Measurements from ENCODE around the gene SLC25A38. TPM values are rescaled to one million over a fixed set of nuclear protein-coding genes. Genes with fewer than 3 reads are reported as not detected.

Gene SLC25A38
- total RNA-seq, 4 donors from 2014 or later: 14.8 to 19.6 (median 15.7) TPM

DNA sequence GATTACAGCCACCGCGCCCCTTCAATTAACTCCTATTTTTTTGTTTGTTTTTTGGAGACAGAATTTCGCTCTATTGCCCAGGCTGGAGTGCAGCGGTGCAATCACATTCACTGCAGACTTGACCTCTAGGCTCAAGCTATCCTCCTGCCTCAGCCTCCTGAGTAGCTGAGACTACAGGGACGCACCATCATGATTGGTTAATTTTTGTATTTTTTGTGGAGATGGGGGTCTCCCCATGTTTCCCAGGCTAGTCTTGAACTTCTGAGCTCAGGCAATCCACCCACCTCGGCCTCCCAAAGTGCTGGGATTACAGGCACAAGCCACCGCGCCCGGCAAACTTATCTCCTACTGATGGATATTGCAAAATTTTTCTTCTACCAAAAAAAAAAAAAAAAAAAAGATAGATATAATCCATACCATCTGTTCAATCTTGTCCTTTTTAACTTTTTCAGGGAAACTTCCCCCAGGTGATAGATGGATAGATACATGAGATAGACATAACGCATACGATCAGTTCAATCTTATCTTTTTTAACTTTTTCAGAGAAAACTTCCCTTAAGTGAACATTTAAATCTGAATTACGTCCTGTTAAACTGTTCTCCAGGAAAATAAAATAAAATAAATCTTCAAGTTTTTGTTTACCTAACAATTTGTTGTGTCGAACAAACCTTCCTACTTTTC lies 22.7 kb downstream of the SLC25A38 start:
- Histone ChIP-seq H3K27ac (peak overlapping the region; percentile 90), H3K4me3 (peak overlapping the region; percentile 86), H3K36me3 (peaks cover 29% of the 10 kb centered on the region), H3K27me3 (no peaks in the 10 kb centered on the region), H3K4me1 (peaks cover 31% of the 10 kb centered on the region), H3K9me3 (no peaks in the 10 kb centered on the region)
- no peak for DNase-seq (ENCODE audit: low spot score in 2 of 2)
- TF ChIP-seq CTCF (IDR thresholded peaks at IDR 0.05) (no peak), POLR2AphosphoS5 (IDR thresholded peaks at IDR 0.05) (no peak), EP300 (IDR thresholded peaks at IDR 0.05) (no peak), POLR2A (IDR thresholded peaks at IDR 0.05) (no peak)
- WGBS: 59% methylated on average over 13 of the region's 13 CpGs

- H3K27ac ChIP-seq: peak within 1 kb of the TSS; percentile 90
- H3K36me3 ChIP-seq: peaks cover 30% of the 10 kb centered on the region
- under 1% methylated on average over 34 of the region's 63 CpGs for WGBS
- peaks cover 31% of the 10 kb centered on the region for H3K4me1 ChIP-seq
- no peaks in the 10 kb centered on the region for H3K27me3 ChIP-seq
- peak; percentile 98 for DNase-seq (ENCODE audit: low spot score in 2 of 2)
- H3K4me3 ChIP-seq: peak within 1 kb of the TSS; percentile 86
- TF ChIP-seq EP300 (IDR thresholded peaks at IDR 0.05) (no peak), POLR2AphosphoS5 (IDR thresholded peaks at IDR 0.05) (peak in 2 of 3 donors; percentile 93 to 98), POLR2A (IDR thresholded peaks at IDR 0.05) (peak; percentile 85 to 92), CTCF (IDR thresholded peaks at IDR 0.05) (peak in 1 of 2 donors; percentile 18)
- no peaks in the 10 kb centered on the region for H3K9me3 ChIP-seq
Observed at GRCh38 chr3:39406368-39407258, 23.4 kb downstream of the SLC25A38 start, which contains the start of gene RPSA. RPSA (plus strand) TSS chr3:39406720; CDS start chr3:39407654, 934 bp downstream.

DNA sequence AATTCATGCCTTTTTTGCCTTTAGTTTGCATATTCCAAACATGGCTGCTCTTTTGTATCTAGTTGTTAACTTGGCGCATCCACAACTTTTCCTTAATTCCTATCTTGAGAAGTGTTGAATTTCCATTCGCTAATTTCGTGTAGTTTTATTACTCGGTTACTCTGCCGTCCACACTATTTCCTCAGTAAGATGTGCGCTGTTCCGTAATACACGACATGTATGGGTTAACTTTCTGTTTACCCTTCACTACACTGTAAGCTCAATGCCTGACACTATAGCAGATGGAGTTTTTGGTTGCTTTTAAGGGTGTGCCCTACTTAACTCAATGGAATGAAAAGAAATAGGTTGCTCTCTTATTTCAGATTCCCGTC lies 24.1 kb downstream of the SLC25A38 start:
- Histone ChIP-seq H3K27ac (peak overlapping the region; percentile 90), H3K36me3 (peaks cover 35% of the 10 kb centered on the region), H3K4me1 (peaks cover 31% of the 10 kb centered on the region), H3K9me3 (no peaks in the 10 kb centered on the region), H3K27me3 (no peaks in the 10 kb centered on the region), H3K4me3 (peak overlapping the region; percentile 86)
- WGBS: 3% methylated on average over 9 of the region's 9 CpGs
- TF ChIP-seq POLR2A (IDR thresholded peaks at IDR 0.05) (no peak), POLR2AphosphoS5 (IDR thresholded peaks at IDR 0.05) (no peak), CTCF (IDR thresholded peaks at IDR 0.05) (no peak), EP300 (IDR thresholded peaks at IDR 0.05) (no peak)
- no peak for DNase-seq (ENCODE audit: low spot score in 2 of 2)

DNA sequence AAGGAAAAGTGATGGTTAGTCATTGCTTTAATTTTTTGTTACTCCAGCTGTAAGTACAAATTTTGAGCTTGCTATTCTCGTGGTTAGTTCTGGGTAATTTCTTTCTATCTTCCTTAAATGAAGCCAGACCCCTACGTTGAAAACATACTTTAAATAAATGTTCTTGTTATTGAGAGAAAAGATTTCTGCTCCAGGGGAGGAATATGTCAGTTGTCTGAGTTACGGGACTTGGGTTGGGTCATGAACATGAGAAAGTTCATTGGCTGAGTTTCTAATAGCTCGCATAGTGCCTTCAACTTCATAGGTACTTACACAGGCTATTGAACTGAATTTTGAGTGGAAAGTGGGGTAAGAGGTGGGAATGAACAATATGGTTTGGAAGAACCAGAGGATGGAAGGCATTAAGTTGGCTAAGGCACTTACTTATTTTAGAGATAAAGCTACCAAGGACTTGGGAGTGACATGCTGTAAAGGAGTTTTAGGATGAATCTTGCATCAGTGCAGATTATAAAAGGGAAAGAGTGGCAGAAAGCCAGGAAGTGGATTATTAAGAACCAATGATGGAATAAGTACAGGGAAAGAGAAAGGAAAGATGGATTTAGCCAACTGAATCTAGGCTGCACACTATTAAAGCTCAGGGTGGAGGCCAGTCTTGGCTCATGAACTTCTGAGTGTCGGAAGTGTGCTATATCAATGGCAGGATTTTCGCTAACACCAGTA lies 24.8 kb downstream of the SLC25A38 start:
- H3K4me3 ChIP-seq: peak overlapping the region; percentile 86
- peaks cover 42% of the 10 kb centered on the region for H3K36me3 ChIP-seq
- WGBS: 62% methylated on average over 6 of the region's 6 CpGs
- no peaks in the 10 kb centered on the region for H3K9me3 ChIP-seq
- H3K4me1 ChIP-seq: peaks cover 35% of the 10 kb centered on the region
- H3K27ac ChIP-seq: no peak overlapping the region
- H3K27me3 ChIP-seq: no peaks in the 10 kb centered on the region
- DNase-seq (ENCODE audit: low spot score in 2 of 2): no peak
- no peak for TF ChIP-seq EP300 (IDR thresholded peaks at IDR 0.05)
- no peak for TF ChIP-seq CTCF (IDR thresholded peaks at IDR 0.05)
- TF ChIP-seq POLR2A (IDR thresholded peaks at IDR 0.05): no peak
- TF ChIP-seq POLR2AphosphoS5 (IDR thresholded peaks at IDR 0.05): no peak

All from suprapubic skin (tissue), 4 donors.